Parathyroid adenoma (tissue), 2 donors: ENCODE measurements around the gene GRIK1.

ENCODE experiments used
- H2AFZ ChIP-seq: fragments of 300-600 bp; sonication (generic); one replicate; pipeline ENCODE4 v1.7.0; 2017; ENCODE audit warnings: antibody characterized with exemption, mild to moderate bottlenecking
- H3K27ac ChIP-seq: fragments of 300-600 bp; sonication (generic); one replicate; pipeline ENCODE4 v1.7.0; 2017
- H3K27me3 ChIP-seq: fragments of 300-600 bp; sonication (generic); one replicate; pipeline ENCODE4 v1.7.0; 2017; ENCODE audit warnings: low read length; ENCODE audit not compliant: control insufficient read depth, insufficient read depth
- H3K36me3 ChIP-seq: fragments of 300-600 bp; sonication (generic); one replicate; pipeline ENCODE4 v1.7.0; 2017; ENCODE audit warnings: low read length; ENCODE audit not compliant: control insufficient read depth, insufficient read depth
- H3K4me1 ChIP-seq: fragments of 300-600 bp; sonication (generic); one replicate; pipeline ENCODE4 v1.7.0; 2017; ENCODE audit warnings: control low read depth
- H3K4me2 ChIP-seq: fragments of 300-600 bp; sonication (generic); one replicate; pipeline ENCODE4 v1.7.0; 2017; ENCODE audit warnings: low read length
- H3K4me3 ChIP-seq: fragments of 300-600 bp; sonication (generic); one replicate; pipeline ENCODE4 v1.7.0; 2017; ENCODE audit warnings: low read depth, low read length
- H3K79me2 ChIP-seq: fragments of 300-600 bp; sonication (generic); one replicate; pipeline ENCODE4 v1.7.0; 2017; ENCODE audit warnings: control low read depth
- H3K9ac ChIP-seq: fragments of 300-600 bp; sonication (generic); one replicate; pipeline ENCODE4 v1.7.0; 2017; ENCODE audit warnings: mild to moderate bottlenecking
- H3K9me3 ChIP-seq: fragments of 300-600 bp; sonication (generic); one replicate; pipeline ENCODE4 v1.7.0; 2017; ENCODE audit warnings: low read length; ENCODE audit not compliant: control insufficient read depth
- TF ChIP-seq, protein P1 (sequence below): fragments of 300-600 bp; sonication (generic); IDR thresholded peaks from one replicate; pipeline ENCODE4 v1.7.0; 2017; ENCODE audit warnings: antibody characterized with exemption, mild to moderate bottlenecking
- donor health status: primary hyperparathyroidism.

GRIK1 gene

DNA sequence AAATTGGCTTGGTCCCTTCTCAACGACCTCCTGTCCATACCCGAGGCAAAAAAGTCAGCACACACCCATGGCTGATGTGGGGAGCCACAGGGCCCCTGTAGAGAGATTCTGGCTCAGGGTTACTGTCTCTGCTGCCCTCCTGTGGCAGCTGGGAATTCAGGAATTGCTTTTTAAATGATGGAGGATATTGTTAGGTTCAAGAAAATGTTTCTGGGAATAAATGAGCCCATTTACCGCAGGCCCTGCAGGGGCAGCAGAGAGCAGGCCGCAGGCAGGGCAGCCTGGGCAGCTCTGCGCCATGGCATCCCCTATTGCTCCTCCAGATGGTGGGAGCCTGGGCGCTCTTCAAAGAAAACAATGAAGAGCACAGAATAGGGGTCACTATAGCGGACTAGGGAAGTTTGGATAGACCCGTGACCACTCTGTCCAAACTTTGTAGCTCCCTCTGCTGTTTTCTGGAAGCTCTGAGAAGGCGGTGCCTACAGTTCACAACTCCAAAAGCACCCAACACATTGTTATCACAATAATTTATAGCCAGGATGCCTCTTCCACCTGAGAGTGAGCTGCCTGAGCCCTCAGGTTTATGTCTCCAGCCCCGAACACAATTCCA lies 440.0 kb downstream of the GRIK1 start:
- Histone ChIP-seq H3K9me3 (no peaks in the 10 kb centered on the region), H3K4me3 (no peak overlapping the region), H2AFZ (no peak overlapping the region), H3K4me2 (no peak overlapping the region), H3K27ac (no peak overlapping the region), H3K4me1 (no peaks in the 10 kb centered on the region), H3K36me3 (no peaks in the 10 kb centered on the region), H3K27me3 (no peaks in the 10 kb centered on the region), H3K9ac (no peak overlapping the region), H3K79me2 (no peaks in the 10 kb centered on the region)
- TF ChIP-seq, protein P1, sequence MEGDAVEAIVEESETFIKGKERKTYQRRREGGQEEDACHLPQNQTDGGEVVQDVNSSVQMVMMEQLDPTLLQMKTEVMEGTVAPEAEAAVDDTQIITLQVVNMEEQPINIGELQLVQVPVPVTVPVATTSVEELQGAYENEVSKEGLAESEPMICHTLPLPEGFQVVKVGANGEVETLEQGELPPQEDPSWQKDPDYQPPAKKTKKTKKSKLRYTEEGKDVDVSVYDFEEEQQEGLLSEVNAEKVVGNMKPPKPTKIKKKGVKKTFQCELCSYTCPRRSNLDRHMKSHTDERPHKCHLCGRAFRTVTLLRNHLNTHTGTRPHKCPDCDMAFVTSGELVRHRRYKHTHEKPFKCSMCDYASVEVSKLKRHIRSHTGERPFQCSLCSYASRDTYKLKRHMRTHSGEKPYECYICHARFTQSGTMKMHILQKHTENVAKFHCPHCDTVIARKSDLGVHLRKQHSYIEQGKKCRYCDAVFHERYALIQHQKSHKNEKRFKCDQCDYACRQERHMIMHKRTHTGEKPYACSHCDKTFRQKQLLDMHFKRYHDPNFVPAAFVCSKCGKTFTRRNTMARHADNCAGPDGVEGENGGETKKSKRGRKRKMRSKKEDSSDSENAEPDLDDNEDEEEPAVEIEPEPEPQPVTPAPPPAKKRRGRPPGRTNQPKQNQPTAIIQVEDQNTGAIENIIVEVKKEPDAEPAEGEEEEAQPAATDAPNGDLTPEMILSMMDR = no peak

DNA sequence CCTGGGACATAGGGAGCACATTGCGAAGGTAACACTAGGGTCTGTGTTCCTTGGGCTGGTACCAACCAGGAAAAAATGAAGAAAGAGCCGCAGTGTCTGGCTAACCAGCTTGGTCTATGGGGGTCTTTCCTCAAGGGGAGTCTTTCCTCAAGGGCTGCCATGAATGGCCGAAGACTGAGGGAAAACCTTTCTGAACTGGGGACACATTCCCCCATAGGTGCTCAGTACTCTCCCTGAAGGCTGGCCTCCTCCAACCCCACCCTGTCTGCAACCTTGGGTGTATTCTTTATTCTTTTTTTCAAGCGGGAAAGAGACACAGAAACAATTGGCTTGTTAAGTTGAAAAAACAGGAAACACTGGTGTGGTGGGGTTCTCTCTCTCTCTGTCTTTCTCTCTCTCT lies 440.6 kb downstream of the GRIK1 start:
- H3K9ac ChIP-seq = no peak overlapping the region
- TF ChIP-seq, protein P1 = no peak
- no peaks in the 10 kb centered on the region for H3K79me2 ChIP-seq
- H3K4me2 ChIP-seq = no peak overlapping the region
- no peaks in the 10 kb centered on the region for H3K4me1 ChIP-seq
- no peaks in the 10 kb centered on the region for H3K27me3 ChIP-seq
- H3K9me3 ChIP-seq = no peaks in the 10 kb centered on the region
- no peaks in the 10 kb centered on the region for H3K36me3 ChIP-seq
- H2AFZ ChIP-seq = no peak overlapping the region
- no peak overlapping the region for H3K27ac ChIP-seq
- no peak overlapping the region for H3K4me3 ChIP-seq

DNA sequence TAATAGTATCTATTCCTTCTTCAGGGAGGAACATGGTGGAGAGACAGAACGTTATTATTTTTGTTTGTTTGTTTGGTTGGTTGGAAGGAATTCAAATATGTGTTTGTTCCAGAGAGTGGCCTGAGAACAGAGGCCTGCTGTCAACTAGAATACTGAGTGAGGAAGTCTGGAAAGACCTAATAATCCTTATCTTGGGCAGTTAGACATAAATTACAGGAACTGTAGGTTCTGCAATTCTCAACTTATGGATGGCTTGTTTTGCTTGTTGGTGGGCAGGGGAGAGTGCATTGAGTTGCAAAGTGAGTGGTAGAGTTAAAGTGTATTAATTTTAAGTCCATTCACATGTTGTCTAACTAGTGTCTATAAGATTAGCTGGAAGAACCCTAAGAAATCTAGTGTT lies 443.5 kb downstream of the GRIK1 start:
- Histone ChIP-seq H3K4me2 (no peak overlapping the region), H2AFZ (no peak overlapping the region), H3K4me1 (no peaks in the 10 kb centered on the region), H3K79me2 (no peaks in the 10 kb centered on the region), H3K27ac (no peak overlapping the region), H3K9ac (no peak overlapping the region), H3K4me3 (no peak overlapping the region), H3K36me3 (no peaks in the 10 kb centered on the region), H3K27me3 (no peaks in the 10 kb centered on the region), H3K9me3 (no peaks in the 10 kb centered on the region)
- TF ChIP-seq, protein P1 = no peak

GRCh38 chr21:29490016-29490415 lies 449.8 kb downstream of the GRIK1 start:
- Histone ChIP-seq H3K4me2 (no peak overlapping the region), H3K27me3 (no peaks in the 10 kb centered on the region), H2AFZ (no peak overlapping the region), H3K4me3 (no peak overlapping the region), H3K36me3 (no peaks in the 10 kb centered on the region), H3K9me3 (no peaks in the 10 kb centered on the region), H3K27ac (no peak overlapping the region), H3K4me1 (no peaks in the 10 kb centered on the region), H3K9ac (no peak overlapping the region), H3K79me2 (no peaks in the 10 kb centered on the region)
- TF ChIP-seq, protein P1 = no peak

- no peak overlapping the region for H3K4me2 ChIP-seq
- H3K79me2 ChIP-seq = no peaks in the 10 kb centered on the region
- H3K4me1 ChIP-seq = no peaks in the 10 kb centered on the region
- no peak overlapping the region for H3K27ac ChIP-seq
- TF ChIP-seq, protein P1 = no peak
- H3K4me3 ChIP-seq = no peak overlapping the region
- H3K9ac ChIP-seq = no peak overlapping the region
- no peak overlapping the region for H2AFZ ChIP-seq
- no peaks in the 10 kb centered on the region for H3K9me3 ChIP-seq
- H3K27me3 ChIP-seq = no peaks in the 10 kb centered on the region
- H3K36me3 ChIP-seq = no peaks in the 10 kb centered on the region
Observed at GRCh38 chr21:29487154-29487553, 452.6 kb downstream of the GRIK1 start.
